ENCODE data around the gene PI4KA. TPM values are rescaled to one million over a fixed set of nuclear protein-coding genes. Genes with fewer than 3 reads are reported as not detected.

The PI4KA gene
- total and polyA plus RNA-seq, 2 of the 13 experiments (the other 11 are each of a cell fraction or from before 2014, with no cell fraction given) = 27.4 to 56.4 TPM

GRCh38 chr22:20885557-20886323 is 27.1 kb upstream of the PI4KA start (continued):
- TF ChIP-seq POLR2AphosphoS2 (IDR thresholded peaks at IDR 0.05; ENCODE audit: low read depth, low read length) (no peak), GABPA (IDR thresholded peaks at IDR 0.05; ENCODE audit: low read depth, low read length) (no peak), GABPA (CRISPR knock-in tag; IDR thresholded peaks at IDR 0.05; ENCODE audit: low read depth) (0 out of 2 replicates have a peak, but pooled peaks have one; percentile 17), RXRB (CRISPR knock-in tag; IDR thresholded peaks at IDR 0.05; ENCODE audit: borderline replicate concordance) (peak; percentile 84), GABPB1 (CRISPR knock-in tag; IDR thresholded peaks at IDR 0.05) (peak; percentile 68), DPF2 (CRISPR knock-in tag; IDR thresholded peaks at IDR 0.05; ENCODE audit: borderline replicate concordance, low read depth) (peak; percentile 22; the same call in 1 of the 2 replicates), ZNF326 (CRISPR knock-in tag; IDR thresholded peaks at IDR 0.05; ENCODE audit: borderline replicate concordance) (peak; percentile 34; the same call in 1 of the 2 replicates), ZNF12 (CRISPR knock-in tag; IDR thresholded peaks at IDR 0.05) (0 out of 2 replicates have a peak, but pooled peaks have one; percentile 61), SNAI1 (CRISPR knock-in tag; IDR thresholded peaks at IDR 0.05; ENCODE audit: borderline replicate concordance) (no peak), MBNL3 (CRISPR knock-in tag; conservative IDR thresholded peaks at IDR 0.05) (no peak), ZBTB21 (CRISPR knock-in tag; IDR thresholded peaks at IDR 0.05) (no peak), CSRNP1 (CRISPR knock-in tag; IDR thresholded peaks at IDR 0.05) (no peak), ZBTB34 (CRISPR knock-in tag; IDR thresholded peaks at IDR 0.05) (0 out of 2 replicates have a peak, but pooled peaks have one; percentile 57), KDM5A (IDR thresholded peaks at IDR 0.05; ENCODE audit: borderline replicate concordance, low read length) (no peak; the same call in 1 of the 2 replicates), STAT5B (CRISPR knock-in tag; IDR thresholded peaks at IDR 0.05) (no peak), ZNF597 (CRISPR knock-in tag; IDR thresholded peaks at IDR 0.05) (no peak), ZNF329 (CRISPR knock-in tag; IDR thresholded peaks at IDR 0.05; ENCODE audit: low read depth) (no peak), THYN1 (CRISPR knock-in tag; IDR thresholded peaks at IDR 0.05; ENCODE audit: borderline replicate concordance, low read depth) (no peak), FUBP1 (CRISPR knock-in tag; IDR thresholded peaks at IDR 0.05; ENCODE audit: borderline replicate concordance) (peak; percentile 69; the same call in 1 of the 2 replicates), KDM5B (CRISPR knock-in tag; IDR thresholded peaks at IDR 0.05; ENCODE audit: borderline replicate concordance) (peak; percentile 62; the same call in 1 of the 2 replicates), ZNF746 (CRISPR knock-in tag; IDR thresholded peaks at IDR 0.05) (no peak), NONO (IDR thresholded peaks at IDR 0.05) (no peak), NONO (CRISPR knock-in tag; conservative IDR thresholded peaks at IDR 0.05) (peak; percentile 88; the same call in 1 of the 2 replicates), ZNF678 (CRISPR knock-in tag; IDR thresholded peaks at IDR 0.05) (no peak), KDM3A (CRISPR knock-in tag; IDR thresholded peaks at IDR 0.05; ENCODE audit: low read depth) (peak; percentile 86)

All from HepG2 (cell line).